ENCODE results near the gene DOCK1.
A peak's percentile ranks its signal among the peaks of the same experiment; 100 is the strongest.

The DOCK1 gene

DNA sequence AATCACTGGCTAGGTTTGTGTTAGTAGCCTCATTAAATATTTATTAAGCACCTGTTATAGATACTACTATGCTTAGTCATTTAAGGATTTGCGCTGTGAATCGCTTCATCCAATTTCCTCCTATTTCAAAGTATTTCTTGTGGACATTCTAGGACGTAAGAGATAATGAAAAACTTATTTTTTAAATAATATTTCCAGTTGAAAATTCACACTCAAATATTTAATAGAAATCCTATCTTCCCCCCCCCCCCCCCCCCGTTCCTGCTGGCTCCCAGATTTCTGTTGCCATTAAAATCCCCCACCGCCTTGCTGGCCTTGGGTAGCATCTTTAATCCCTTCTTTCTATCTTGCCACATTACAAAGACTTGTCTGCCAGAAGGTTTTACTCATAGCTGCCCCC is 285.2 kb downstream of the DOCK1 start:
- no peak for DNase-seq

DNA sequence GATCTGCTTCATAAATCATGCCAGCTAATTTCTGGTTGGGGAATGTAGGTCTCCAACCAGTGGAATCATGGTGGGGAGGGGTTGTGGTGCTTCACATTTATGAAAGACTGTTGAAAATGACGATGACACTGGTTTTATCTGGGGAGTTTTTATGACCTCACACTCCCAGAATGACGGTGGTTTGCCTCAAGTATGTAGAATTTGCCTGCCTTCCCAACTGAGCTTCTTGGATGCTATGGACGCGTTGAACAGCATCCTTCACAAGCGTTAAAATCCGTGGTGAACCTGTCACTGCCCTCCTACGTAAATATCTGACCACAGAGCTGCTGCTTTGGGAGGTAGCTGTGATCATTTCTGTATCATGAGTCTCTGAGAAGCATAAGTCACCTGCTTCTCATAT is 287.9 kb downstream of the DOCK1 start:
- DNase-seq, result no peak

GRCh38 chr10:127194111-127194510 is 288.9 kb downstream of the DOCK1 start:
- no peak for DNase-seq

GRCh38 chr10:127194599-127194998 is 289.4 kb downstream of the DOCK1 start:
- DNase-seq, result no peak

- no peak for DNase-seq
Observed at GRCh38 chr10:127195041-127195506, 289.8 kb downstream of the DOCK1 start.

GRCh38 chr10:127195571-127196281 is 290.5 kb downstream of the DOCK1 start:
- no peak for DNase-seq

DNA sequence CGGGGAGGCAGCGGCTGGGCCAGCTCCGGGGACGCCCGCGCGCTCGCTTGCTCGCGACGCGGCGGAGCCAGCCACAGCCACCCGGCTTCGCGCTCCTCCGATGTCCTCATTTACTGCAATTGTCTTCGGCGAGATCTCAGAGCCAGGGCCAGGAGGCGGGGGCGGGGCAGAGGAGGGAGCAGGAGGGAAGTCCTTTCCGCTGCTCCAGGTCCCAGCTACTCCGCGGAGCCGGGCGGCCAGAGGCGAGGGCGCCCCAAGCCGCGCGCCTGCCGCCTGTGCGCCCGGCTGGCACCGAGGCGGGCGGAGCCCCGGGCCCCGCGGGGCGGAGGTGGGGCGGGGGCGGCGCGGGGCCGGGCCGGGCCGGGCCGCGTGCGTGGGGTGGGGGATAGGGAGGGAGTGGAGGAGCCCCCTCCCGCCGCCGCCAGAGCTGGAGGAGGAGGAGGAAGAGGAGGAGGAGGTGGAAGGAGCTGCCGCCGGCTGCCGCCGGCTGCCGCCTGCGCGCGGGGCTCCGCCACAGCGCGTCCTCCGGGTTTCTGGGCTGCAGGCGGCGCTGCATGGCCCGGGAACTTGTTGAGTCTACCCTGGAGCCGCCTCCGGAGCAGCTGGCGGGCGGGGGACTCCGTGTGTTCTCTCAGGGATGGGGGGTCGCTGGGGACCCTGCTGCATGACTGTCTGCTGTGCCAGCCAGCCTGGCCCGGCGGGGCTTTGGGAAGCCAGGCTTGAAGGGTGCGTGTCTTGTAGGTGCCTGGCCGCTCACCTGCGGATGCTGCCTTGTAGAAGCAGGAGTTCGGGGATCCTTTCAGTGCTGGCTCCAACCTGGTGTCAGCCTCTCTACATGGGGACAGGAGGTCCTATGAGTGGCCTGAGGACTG is 291.3 kb downstream of the DOCK1 start, which contains the start of gene INSYN2A:
Gene INSYN2A, minus strand, starts transcription at position 310 of the 872 bp plus-strand sequence. CDS start 20,196 bp downstream, outside the sequence.
- DNase-seq, result peak; percentile 35

GRCh38 chr10:127197154-127197432 is 291.9 kb downstream of the DOCK1 start:
- DNase-seq, result no peak

DNA sequence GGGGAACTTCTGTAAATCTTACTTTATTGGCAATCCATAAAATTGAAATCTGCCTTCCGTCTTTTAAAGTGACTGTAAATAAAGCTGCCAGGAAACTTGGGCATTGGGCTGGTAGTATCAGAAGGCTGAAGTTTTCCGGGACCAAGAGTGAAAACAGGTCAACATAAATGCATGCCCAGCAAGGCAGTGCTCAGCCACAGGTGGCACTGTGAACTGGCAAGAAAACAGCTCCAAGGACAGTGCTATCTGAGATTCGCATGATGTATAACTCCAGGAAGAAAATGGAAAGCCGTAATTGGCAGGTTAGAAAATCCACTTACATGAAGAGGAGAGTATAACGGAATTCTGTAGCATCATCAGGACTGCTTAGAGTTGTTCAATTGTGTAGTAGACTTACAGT is 293.1 kb downstream of the DOCK1 start:
- no peak for DNase-seq

DNA sequence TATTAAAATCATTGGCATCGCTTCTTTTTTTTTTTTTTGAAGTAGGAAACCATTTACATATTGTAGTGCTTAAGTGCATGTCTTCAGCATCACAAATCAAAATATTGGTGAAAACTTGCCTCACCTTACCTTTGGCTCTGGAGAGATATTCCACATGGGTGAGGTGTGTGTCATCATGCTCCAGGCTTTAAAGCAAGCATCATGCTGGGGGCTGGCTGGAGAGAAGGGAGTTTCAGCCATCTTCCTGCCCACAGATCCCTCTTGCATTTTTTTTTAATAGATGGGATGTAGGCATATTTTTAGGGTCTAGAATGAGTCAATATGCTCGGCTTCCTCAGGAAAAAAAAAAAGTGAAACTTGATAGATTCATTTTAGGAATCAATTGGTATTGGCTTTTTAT is 293.5 kb downstream of the DOCK1 start:
- no peak for DNase-seq

- DNase-seq, result no peak
Observed at GRCh38 chr10:127200646-127201045, 295.4 kb downstream of the DOCK1 start.

GRCh38 chr10:127203067-127203466 is 297.8 kb downstream of the DOCK1 start:
- DNase-seq, result peak; percentile 12

GRCh38 chr10:127207081-127207480 is 301.9 kb downstream of the DOCK1 start:
- no peak for DNase-seq

- DNase-seq, result no peak
Observed at GRCh38 chr10:127210936-127211466, 305.8 kb downstream of the DOCK1 start.

GRCh38 chr10:127215866-127216265 is 310.6 kb downstream of the DOCK1 start:
- peak; percentile 21 for DNase-seq

- no peak for DNase-seq
Observed at GRCh38 chr10:127216274-127216673, 311.0 kb downstream of the DOCK1 start.

DNA sequence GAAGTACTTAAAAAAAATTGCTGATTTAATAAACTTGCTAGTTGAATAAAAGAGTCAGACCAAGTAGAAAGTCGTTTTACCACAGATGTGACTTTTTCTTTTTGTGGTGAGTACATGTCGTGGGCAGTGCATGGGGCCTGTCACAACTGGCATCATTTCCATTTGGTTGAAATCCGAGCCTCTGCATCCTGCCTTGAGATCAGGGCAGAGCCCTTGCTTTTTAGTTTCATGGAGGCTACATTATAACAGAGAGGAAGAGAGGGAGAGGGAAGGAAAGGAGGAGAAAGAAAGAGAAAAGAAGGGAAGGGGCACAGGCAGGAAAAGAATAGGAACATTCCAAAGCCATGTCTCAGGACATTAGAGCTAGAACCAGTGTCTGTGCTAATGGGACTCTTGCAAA is 311.6 kb downstream of the DOCK1 start:
- no peak for DNase-seq

DNA sequence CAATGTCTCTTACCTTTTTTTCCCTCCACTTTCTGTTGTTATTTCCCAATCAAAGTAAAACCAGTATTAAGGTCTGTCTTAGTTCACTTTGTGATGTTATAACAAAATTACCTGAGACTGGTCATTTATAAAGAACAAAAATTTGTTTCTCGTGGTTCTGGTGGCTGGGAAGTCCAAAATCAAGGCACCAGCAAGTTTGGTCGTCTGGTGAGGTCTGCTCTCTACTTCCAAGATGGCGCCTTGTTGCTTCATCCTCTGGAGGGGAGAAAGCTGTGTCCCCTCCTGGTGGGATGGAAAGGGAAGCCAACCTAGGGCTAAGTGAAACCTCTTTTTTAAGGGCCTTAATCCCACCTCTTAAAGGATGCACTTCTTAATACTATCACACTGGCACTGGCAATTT is 313.4 kb downstream of the DOCK1 start:
- DNase-seq, result no peak

DNA sequence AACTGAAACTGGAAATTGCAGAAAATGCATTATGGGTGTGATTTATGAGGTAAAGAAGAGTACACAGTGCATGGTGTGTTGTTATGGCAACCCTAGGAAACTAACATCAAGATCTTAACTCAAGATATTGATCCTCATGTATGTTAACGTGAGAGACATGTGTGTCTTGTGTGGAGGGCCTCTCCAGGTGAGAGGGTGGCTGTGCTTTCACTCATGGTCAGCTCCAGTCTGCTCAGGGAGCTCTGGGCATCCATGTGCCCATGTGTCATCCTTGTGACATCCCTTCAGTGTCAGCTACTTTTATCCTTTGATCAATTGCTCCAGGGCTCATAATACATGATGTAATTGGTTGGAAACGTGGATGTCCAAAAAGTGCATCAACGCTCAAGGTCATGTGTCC is 316.1 kb downstream of the DOCK1 start:
- DNase-seq, result no peak

- no peak for DNase-seq
Observed at GRCh38 chr10:127227027-127227426, 321.8 kb downstream of the DOCK1 start.

DNA sequence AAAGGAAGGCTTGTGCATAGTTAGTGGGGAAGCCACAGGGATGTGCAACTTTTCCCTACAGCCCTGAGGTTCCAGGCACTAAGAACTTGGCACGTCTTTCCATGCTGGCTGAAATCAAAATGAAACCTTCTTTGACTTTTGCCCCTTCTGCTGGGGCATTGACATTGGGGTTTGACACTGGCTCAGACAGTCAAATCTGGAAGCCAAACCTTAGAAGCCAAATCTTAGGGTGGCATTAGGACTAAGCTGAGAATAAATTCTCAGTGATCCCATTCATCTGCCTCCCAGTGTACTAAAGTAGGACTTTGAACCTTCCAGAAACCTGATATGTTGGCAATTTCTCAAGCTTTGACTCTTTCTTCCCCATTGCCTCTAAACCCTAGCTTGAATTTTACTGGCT is 322.4 kb downstream of the DOCK1 start:
- DNase-seq, result no peak

DNA sequence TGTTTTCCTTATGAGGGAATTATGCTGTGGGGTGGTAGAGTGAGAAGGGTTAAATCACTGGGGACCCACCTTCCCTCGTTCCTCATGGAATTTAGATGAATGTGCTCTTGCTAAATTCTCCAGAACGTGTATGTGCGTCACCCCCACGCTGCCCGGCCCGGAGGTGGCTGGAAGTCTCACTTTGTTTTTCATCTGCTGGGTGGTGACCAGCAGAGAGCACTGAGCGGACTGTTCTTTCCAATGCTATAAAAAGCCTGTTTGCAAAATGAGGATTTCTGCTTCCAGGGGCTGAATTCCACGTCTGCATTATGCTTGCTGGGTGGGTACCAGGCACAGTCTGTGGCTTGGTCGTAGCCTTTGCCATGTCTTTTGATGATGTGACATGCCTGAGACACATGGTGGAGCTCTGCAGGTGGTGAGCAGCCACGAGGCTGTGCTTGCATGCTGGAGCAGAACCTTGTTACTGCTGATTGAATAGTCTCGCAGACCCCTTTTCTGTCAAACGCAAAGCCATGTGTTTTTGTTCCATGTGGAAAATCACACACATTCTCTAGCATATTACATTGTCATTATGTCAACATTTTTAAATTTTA is 323.1 kb downstream of the DOCK1 start:
- DNase-seq, result no peak

- no peak for DNase-seq
Observed at GRCh38 chr10:127234306-127234800, 329.1 kb downstream of the DOCK1 start.
